ENCODE data around the gene CYBA. TPM values are rescaled to one million over a fixed set of nuclear protein-coding genes. Genes with fewer than 3 reads are reported as not detected.

Gene CYBA
- total RNA-seq, 3 donors from 2014 or later = 150 to 316 (median 184) TPM

DNA sequence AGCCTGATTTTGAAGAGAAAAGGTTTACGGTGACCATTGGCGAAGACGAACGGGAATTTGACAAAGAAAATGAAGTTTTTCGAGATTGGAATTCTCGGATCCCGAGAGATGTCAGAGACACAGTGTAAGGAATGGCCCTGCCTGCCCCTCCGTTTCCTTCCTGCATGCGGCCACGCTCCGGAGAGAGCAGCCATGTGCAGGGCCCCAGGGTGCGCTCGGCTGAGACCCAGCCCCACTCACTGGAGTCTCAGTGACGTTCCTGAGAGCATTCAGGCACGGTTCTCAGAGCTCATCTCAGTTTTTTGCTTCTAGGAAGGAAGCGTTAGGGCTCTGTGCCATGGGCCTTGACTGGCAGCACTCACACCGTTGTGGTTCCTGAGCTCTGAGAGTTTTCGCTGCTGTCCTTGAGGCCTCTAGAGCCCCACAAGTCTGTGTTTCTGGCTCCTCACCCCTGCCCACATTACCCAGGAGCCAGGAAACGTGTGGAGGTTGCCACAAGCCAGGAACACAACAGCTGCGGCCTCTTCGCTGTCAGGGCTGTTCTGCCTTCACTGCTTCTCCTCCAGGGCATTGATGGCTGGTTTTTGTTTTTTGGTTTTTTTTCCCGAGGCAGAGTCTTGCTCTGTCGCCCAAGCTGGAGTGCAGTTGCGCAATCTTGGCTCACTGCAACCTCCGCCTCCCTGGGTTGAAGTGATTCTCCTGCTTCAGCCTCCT lies 50.9 kb downstream of the CYBA start:
- H3K36me3 ChIP-seq (ENCODE audit: low read depth) = no peaks in the 10 kb centered on the region
- H3K9me3 ChIP-seq = no peaks in the 10 kb centered on the region
- no peaks in the 10 kb centered on the region for H3K4me1 ChIP-seq (ENCODE audit: low read depth)
- TF ChIP-seq, protein P1, sequence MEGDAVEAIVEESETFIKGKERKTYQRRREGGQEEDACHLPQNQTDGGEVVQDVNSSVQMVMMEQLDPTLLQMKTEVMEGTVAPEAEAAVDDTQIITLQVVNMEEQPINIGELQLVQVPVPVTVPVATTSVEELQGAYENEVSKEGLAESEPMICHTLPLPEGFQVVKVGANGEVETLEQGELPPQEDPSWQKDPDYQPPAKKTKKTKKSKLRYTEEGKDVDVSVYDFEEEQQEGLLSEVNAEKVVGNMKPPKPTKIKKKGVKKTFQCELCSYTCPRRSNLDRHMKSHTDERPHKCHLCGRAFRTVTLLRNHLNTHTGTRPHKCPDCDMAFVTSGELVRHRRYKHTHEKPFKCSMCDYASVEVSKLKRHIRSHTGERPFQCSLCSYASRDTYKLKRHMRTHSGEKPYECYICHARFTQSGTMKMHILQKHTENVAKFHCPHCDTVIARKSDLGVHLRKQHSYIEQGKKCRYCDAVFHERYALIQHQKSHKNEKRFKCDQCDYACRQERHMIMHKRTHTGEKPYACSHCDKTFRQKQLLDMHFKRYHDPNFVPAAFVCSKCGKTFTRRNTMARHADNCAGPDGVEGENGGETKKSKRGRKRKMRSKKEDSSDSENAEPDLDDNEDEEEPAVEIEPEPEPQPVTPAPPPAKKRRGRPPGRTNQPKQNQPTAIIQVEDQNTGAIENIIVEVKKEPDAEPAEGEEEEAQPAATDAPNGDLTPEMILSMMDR (IDR thresholded peaks at IDR 0.05) = no peak
- DNase-seq (no peak), ATAC-seq (no peak)
- intact Hi-C loops (cut with DNase I, micrococcal nuclease) = no loop called here
- H3K4me3 ChIP-seq = no peak overlapping the region

DNA sequence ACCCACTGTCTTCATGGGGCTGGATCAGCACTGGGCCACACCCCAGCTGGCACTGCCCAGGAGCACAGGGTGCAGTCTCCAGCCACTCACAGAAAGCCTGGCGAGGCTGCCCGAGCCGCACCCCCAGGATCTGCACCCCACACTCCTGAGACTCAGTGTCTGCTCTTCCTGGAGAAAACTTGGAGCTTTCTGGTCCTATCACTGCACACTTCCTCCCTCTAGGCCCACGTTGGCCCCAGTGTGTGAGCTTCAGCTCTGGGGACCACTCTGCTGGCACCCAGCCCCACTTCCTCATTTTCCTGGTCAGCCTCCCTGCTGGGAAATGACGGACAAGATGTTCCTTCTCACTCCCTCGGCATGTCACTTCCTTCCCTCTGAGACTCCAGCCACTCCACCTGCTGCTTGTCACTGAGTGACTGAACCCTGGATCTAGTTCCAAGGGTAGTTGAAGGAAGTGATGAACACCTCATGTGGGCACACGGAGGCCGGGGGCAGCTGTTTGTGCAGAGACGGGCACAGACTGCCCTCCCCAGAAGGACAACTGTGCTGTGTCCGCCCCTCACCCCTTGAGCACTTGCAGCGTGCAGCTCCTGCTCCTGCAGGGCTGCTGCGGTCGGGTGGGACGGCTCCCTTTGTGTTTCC lies 51.6 kb downstream of the CYBA start:
- peak in 2 of 3 donors; percentile 49 to 56 for DNase-seq
- no peak overlapping the region for H3K4me3 ChIP-seq
- TF ChIP-seq, protein P1 (IDR thresholded peaks at IDR 0.05) = no peak
- H3K36me3 ChIP-seq (ENCODE audit: low read depth) = no peaks in the 10 kb centered on the region
- intact Hi-C loops (cut with DNase I, micrococcal nuclease) = no loop called here
- ATAC-seq = peak; percentile 57
- no peaks in the 10 kb centered on the region for H3K9me3 ChIP-seq
- H3K4me1 ChIP-seq (ENCODE audit: low read depth) = no peaks in the 10 kb centered on the region

DNA sequence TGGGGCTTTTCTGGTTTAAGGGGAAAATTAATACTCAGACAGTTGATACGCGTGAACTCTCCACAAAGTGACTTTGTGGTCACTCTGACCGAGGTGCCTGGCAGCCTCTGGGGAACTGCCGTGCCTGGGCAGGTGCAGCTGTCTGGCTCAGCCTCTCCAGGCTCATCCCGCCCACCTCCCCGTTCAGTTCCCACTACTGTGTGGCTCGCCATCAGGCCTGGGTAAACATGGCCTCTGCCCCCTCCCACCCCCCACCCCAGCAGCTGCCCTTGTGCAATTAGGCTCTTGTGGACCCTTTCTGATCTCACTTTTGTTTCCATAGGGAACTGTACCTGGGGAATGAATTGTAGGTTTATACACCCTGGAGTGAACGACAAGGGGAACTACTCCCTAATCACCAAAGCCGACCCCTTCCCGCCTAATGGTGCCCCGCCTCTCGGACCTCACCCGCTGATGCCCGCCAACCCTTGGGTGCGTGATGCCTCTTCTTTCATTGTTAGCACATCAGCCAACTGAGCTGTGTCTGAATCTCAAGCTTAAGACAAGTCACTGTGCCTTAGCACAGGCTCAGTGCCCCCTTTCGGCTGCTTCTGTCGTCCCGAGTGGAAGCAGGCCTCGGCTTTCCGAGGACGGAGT lies 52.9 kb downstream of the CYBA start:
- ATAC-seq = no peak
- Histone ChIP-seq H3K9me3 (no peaks in the 10 kb centered on the region), H3K36me3 (ENCODE audit: low read depth) (no peaks in the 10 kb centered on the region), H3K4me1 (ENCODE audit: low read depth) (no peaks in the 10 kb centered on the region), H3K4me3 (no peak overlapping the region)
- TF ChIP-seq, protein P1 (IDR thresholded peaks at IDR 0.05) = no peak
- intact Hi-C loops (cut with DNase I, micrococcal nuclease) = no loop called here
- DNase-seq = no peak

DNA sequence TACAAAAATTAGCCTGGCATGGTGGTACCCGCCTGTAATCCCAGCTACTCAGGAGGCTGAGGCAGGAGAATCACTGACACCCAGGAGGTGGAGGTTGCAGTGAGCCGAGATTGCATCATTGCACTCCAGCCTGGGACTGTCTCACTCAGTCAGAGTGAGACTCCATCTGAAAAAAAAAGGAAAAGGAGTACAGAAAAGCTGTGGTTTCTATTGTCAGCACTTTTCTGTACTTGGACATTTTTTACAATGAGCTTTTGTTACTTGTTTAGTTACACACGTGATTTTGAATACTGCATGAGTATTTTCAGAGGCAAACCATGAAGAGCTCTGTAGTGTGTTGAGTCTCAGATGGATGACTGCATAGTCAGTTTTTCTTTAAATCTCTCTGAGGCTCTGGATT lies 54.4 kb downstream of the CYBA start:
- H3K4me1 ChIP-seq (ENCODE audit: low read depth) = no peaks in the 10 kb centered on the region
- ATAC-seq = no peak
- TF ChIP-seq, protein P1 (IDR thresholded peaks at IDR 0.05) = no peak
- H3K36me3 ChIP-seq (ENCODE audit: low read depth) = no peaks in the 10 kb centered on the region
- DNase-seq = no peak
- no peaks in the 10 kb centered on the region for H3K9me3 ChIP-seq
- intact Hi-C loops (cut with DNase I, micrococcal nuclease) = no loop called here
- no peak overlapping the region for H3K4me3 ChIP-seq

DNA sequence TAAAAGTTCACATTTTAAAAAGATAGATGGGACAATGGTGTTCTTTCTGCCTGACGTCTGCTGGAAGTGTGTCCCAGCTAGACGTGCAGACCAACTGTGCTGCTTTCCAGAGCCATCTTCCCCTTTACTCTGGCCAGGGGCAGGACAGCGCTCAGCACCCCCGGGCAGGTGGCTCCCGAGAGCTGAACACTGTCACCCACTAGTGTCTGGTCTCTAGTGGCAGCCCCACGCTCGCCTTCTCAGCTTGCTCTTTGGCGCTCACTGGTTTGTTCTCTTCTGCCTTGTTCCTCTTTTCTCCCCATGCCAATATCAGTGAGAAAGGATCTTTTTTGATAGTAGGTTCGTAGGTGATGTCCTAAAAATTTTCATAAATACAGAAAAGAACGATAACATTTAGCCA lies 54.9 kb downstream of the CYBA start:
- DNase-seq = no peak
- Histone ChIP-seq H3K36me3 (ENCODE audit: low read depth) (no peaks in the 10 kb centered on the region), H3K4me3 (no peak overlapping the region), H3K4me1 (ENCODE audit: low read depth) (no peaks in the 10 kb centered on the region), H3K9me3 (no peaks in the 10 kb centered on the region)
- TF ChIP-seq, protein P1 (IDR thresholded peaks at IDR 0.05) = no peak
- intact Hi-C loops (cut with DNase I, micrococcal nuclease) = no loop called here
- no peak for ATAC-seq
